DND-41 (cell line): Measurements from ENCODE around the gene RAB33A.
"Not testable (repeated sequence)": the region's sequence is repeated elsewhere in the genome, so short reads cannot be mapped to it uniquely, and the experiment has no call there.

Experiments used
- ATAC-seq: fragments of 200-7000 bp; cut with Tn5 transposase; 3 replicates; pipeline ENCODE4 v1.9.1; 2021; ENCODE audit warnings: low read depth; ENCODE audit not compliant: insufficient read depth
- DNase-seq: peaks from one replicate; pipeline ENCODE4 v3.0.0-alpha.2; 2020
- H2AFZ ChIP-seq: 2 replicates; pipeline ENCODE4 v1.6.0; 2012; ENCODE audit warnings: low read depth, low read length
- H3K27ac ChIP-seq: 2 replicates; pipeline ENCODE4 v1.5.1; 2012; ENCODE audit warnings: low read length, inconsistent platforms
- H3K27me3 ChIP-seq: fragments of 200-600 bp; sonication (generic); 2 replicates; pipeline ENCODE4 v1.6.0; 2012; ENCODE audit warnings: low read length, mild to moderate bottlenecking, inconsistent platforms; ENCODE audit not compliant: insufficient read depth, poor library complexity
- H3K36me3 ChIP-seq: 2 replicates; pipeline ENCODE4 v1.5.1; 2012; ENCODE audit warnings: low read length, inconsistent platforms; ENCODE audit not compliant: insufficient read depth
- H3K4me1 ChIP-seq: 2 replicates; pipeline ENCODE4 v1.5.1; 2012; ENCODE audit warnings: mild to moderate bottlenecking, low read length; ENCODE audit not compliant: insufficient read depth
- H3K4me2 ChIP-seq: 2 replicates; pipeline ENCODE4 v1.6.0; 2012; ENCODE audit warnings: mild to moderate bottlenecking, moderate library complexity, low read length, inconsistent platforms; ENCODE audit not compliant: insufficient read depth
- H3K4me3 ChIP-seq, 2 experiments: fragments of 200-600 bp in 1 of 2; shearing (Covaris generic) in 1 of 2; 2 replicates each; pipeline ENCODE4 v1.5.1; 2012 to 2016; ENCODE audit warnings: inconsistent platforms in 2 of 2, low read length in 2 of 2, mild to moderate bottlenecking in 2 of 2, low read depth in 1 of 2, moderate library complexity in 1 of 2
- H3K79me2 ChIP-seq: 2 replicates; pipeline ENCODE4 v1.6.0; 2012; ENCODE audit warnings: low read length, inconsistent platforms; ENCODE audit not compliant: insufficient read depth
- H3K9ac ChIP-seq: 2 replicates; pipeline ENCODE4 v1.6.0; 2012; ENCODE audit warnings: low read depth, mild to moderate bottlenecking, inconsistent platforms, low read length, moderate library complexity
- H3K9me3 ChIP-seq: 2 replicates; pipeline ENCODE4 v1.5.1; 2012; ENCODE audit warnings: low read length, moderate library complexity, mild to moderate bottlenecking, inconsistent platforms; ENCODE audit not compliant: insufficient read depth, severe bottlenecking
- H4K20me1 ChIP-seq: 2 replicates; pipeline ENCODE4 v1.6.0; 2012; ENCODE audit warnings: low read length; ENCODE audit not compliant: insufficient read depth
- EZH2 ChIP-seq: IDR thresholded peaks from 3 replicates; pipeline ENCODE4 v1.6.1; 2012; ENCODE audit warnings: borderline replicate concordance, low read depth, mild to moderate bottlenecking, moderate library complexity, low read length, inconsistent platforms; ENCODE audit not compliant: severe bottlenecking
- TF ChIP-seq, protein P1 (sequence below): IDR thresholded peaks from 2 replicates; pipeline ENCODE4 v1.5.1; 2012; ENCODE audit warnings: borderline replicate concordance, low read length, moderate library complexity, mild to moderate bottlenecking; ENCODE audit not compliant: poor library complexity, severe bottlenecking; ENCODE audit errors: extremely low read depth

Gene RAB33A

DNA sequence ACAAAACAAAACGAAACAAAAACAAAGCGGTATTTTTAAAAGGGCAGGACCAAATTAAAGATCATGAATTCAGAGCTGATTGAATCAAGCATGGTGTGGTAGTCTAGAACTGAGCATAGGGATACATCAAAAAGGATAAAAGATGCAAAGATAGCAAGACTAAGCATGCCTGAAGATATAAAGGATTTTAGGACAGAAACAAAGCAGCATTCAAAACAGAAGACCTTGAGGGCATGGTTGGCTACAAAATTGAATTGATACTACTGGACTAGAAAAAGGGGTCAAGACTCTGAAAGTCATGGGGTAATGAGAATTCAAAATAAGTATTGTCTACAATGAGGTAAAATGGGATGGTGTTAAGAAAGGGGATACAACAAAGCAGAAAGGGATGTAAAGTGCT is 41.6 kb downstream of the RAB33A start:
- no peaks in the 10 kb centered on the region for H4K20me1 ChIP-seq
- no peak overlapping the region for H3K9ac ChIP-seq
- no peak overlapping the region for H3K4me3 ChIP-seq
- no peak overlapping the region for H3K4me2 ChIP-seq
- H3K36me3 ChIP-seq, result peaks cover 48% of the 10 kb centered on the region; the same call in 1 of the 2 replicates
- no peaks in the 10 kb centered on the region for H3K4me1 ChIP-seq
- H3K27ac ChIP-seq, result no peak overlapping the region
- H2AFZ ChIP-seq, result no peak overlapping the region
- H3K27me3 ChIP-seq, result no peaks in the 10 kb centered on the region
- no peaks in the 10 kb centered on the region for H3K79me2 ChIP-seq
- DNase-seq (no peak), ATAC-seq (no peak)
- no peaks in the 10 kb centered on the region for H3K9me3 ChIP-seq
- TF ChIP-seq, protein P1, sequence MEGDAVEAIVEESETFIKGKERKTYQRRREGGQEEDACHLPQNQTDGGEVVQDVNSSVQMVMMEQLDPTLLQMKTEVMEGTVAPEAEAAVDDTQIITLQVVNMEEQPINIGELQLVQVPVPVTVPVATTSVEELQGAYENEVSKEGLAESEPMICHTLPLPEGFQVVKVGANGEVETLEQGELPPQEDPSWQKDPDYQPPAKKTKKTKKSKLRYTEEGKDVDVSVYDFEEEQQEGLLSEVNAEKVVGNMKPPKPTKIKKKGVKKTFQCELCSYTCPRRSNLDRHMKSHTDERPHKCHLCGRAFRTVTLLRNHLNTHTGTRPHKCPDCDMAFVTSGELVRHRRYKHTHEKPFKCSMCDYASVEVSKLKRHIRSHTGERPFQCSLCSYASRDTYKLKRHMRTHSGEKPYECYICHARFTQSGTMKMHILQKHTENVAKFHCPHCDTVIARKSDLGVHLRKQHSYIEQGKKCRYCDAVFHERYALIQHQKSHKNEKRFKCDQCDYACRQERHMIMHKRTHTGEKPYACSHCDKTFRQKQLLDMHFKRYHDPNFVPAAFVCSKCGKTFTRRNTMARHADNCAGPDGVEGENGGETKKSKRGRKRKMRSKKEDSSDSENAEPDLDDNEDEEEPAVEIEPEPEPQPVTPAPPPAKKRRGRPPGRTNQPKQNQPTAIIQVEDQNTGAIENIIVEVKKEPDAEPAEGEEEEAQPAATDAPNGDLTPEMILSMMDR, result no peak
- no peak for TF ChIP-seq EZH2

- no peak overlapping the region for H3K4me3 ChIP-seq
Measured at GRCh38 chrX:130216320-130216719, 44.6 kb downstream of the RAB33A start.

GRCh38 chrX:130224810-130225209 is 53.0 kb downstream of the RAB33A start:
- no peaks in the 10 kb centered on the region for H4K20me1 ChIP-seq
- DNase-seq (no peak), ATAC-seq (no peak)
- H3K27ac ChIP-seq, result no peak overlapping the region
- no peaks in the 10 kb centered on the region for H3K9me3 ChIP-seq
- peaks cover 50% of the 10 kb centered on the region; the same call in 1 of the 2 replicates for H3K36me3 ChIP-seq
- H2AFZ ChIP-seq, result no peak overlapping the region
- no peak overlapping the region for H3K9ac ChIP-seq
- H3K4me3 ChIP-seq, result no peak overlapping the region
- no peak overlapping the region for H3K4me2 ChIP-seq
- no peaks in the 10 kb centered on the region for H3K4me1 ChIP-seq
- H3K79me2 ChIP-seq, result no peaks in the 10 kb centered on the region
- H3K27me3 ChIP-seq, result no peaks in the 10 kb centered on the region
- TF ChIP-seq, protein P1, result no peak
- no peak for TF ChIP-seq EZH2

More at GRCh38 chrX:130216320-130216719, 44.6 kb downstream of the RAB33A start:
- Histone ChIP-seq H3K9ac (no peak overlapping the region), H3K36me3 (peaks cover 48% of the 10 kb centered on the region; the same call in 1 of the 2 replicates), H3K4me2 (no peak overlapping the region), H3K4me1 (no peaks in the 10 kb centered on the region), H3K9me3 (no peaks in the 10 kb centered on the region), H3K27me3 (no peaks in the 10 kb centered on the region), H2AFZ (no peak overlapping the region), H4K20me1 (no peaks in the 10 kb centered on the region), H3K79me2 (no peaks in the 10 kb centered on the region), H3K27ac (no peak overlapping the region)
- ATAC-seq (no peak), DNase-seq (no peak)
- no peak for TF ChIP-seq EZH2
- TF ChIP-seq, protein P1, result no peak

DNA sequence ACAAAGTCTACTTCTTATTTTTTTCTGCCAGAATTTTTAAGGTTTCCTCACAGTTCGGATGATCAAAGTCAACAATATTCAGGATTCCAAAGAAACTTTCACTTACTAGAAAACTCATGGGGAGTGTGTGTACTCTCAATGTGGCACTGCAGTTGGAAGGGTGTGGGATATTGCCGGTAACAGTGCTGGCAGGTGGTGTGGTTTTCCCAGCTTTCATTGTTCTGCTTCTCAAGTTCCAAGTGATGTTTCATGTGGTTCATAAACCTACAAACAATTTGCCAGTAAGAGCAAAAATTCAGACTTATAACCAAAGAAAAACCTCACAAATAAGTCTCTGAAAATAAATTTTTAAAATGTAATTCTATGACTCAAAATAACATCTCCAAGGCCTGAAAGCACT is 57.1 kb downstream of the RAB33A start:
- Histone ChIP-seq H4K20me1 (no peaks in the 10 kb centered on the region), H3K9me3 (no peaks in the 10 kb centered on the region), H3K27me3 (no peaks in the 10 kb centered on the region), H3K4me3 (no peak overlapping the region), H3K79me2 (no peaks in the 10 kb centered on the region), H3K4me1 (no peaks in the 10 kb centered on the region), H3K4me2 (no peak overlapping the region), H3K36me3 (peaks cover 67% of the 10 kb centered on the region; the same call in 1 of the 2 replicates), H2AFZ (no peak overlapping the region), H3K9ac (no peak overlapping the region), H3K27ac (no peak overlapping the region)
- peak; percentile 68; the same call in 2 of the 3 replicates for ATAC-seq
- DNase-seq, result peak; percentile 14
- TF ChIP-seq, protein P1, result no peak
- TF ChIP-seq EZH2, result no peak

- H3K9me3 ChIP-seq, H3K27me3 ChIP-seq, H2AFZ ChIP-seq, H3K4me1 ChIP-seq, H3K9ac ChIP-seq, ATAC-seq, H3K27ac ChIP-seq, H3K79me2 ChIP-seq, H4K20me1 ChIP-seq, DNase-seq, H3K4me2 ChIP-seq, H3K4me3 ChIP-seq: not testable (repeated sequence)
- peaks cover 57% of the 10 kb centered on the region; the same call in 1 of the 2 replicates for H3K36me3 ChIP-seq
Measured at GRCh38 chrX:130231184-130231583, 59.4 kb downstream of the RAB33A start.
